Activated gamma-delta T cell treated with anti-CD3 and anti-CD28 coated beads, Interleukin-2, amount 50 U/mL, for 16 hours (primary cell): ENCODE measurements around the gene OSGIN1.
"Not testable (repeated sequence)": the region's sequence is repeated elsewhere in the genome, so short reads cannot be mapped to it uniquely, and the experiment has no call there.

Experiments used
- DNase-seq: peaks from one replicate; pipeline ENCODE4 v3.0.0-alpha.2; 2020; ENCODE audit warnings: low read depth

OSGIN1 gene

DNA sequence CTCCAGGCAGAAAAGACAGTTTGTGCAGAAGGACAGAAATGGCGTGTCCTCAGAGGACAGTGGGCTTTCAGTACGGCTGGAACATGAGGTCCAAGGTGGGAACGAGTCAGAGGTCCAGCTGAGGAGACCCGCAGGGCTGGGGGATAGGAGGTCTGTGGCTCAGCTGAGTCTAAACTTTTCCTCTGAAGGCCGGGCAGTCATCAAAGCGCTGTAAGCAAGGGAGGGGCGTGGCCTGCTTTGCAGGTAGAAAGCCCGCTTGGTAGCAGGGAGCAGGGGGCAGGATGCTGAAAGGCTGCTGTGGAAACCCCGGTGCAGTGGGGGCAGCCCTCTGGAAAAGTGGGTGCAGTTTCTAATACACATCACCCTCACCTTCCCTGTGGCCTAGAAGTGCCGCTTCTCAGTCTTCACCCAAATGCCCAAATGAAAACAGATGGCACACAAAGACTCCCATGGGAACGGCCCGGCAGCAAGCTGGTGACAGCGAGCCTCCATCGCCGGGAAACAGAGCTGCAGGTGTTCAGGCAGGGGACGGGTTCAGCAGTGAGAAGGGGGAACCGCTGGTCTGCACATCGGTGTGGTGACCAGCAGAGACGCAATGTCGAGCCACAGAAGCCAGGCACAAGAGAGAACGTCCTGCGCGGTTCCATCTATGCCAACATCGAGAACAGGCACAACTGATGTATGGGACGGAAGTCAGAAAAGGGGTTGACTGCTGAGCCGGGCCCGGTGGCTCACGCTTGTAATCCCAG is 12.2 kb upstream of the OSGIN1 start:
- no peak for DNase-seq

DNA sequence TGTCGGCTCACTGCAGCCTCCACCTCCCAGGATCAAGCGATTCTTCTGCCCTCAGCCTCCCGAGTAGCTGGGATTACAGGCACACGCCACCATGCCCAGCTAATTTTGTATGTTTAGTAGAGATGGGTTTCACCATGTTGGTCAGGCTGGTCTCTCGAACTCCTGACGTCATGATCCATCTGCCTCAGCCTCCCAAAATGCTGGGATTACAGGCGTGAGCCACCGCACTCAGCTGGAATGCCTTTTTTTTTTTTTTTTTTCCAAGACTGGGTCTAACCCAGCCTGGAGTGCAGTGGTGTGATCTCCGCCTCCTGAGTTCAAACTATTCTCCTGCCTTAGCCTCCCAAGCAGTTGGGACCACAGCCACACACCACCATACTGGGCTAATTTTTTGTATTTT is 11.5 kb upstream of the OSGIN1 start:
- DNase-seq = not testable (repeated sequence)

DNA sequence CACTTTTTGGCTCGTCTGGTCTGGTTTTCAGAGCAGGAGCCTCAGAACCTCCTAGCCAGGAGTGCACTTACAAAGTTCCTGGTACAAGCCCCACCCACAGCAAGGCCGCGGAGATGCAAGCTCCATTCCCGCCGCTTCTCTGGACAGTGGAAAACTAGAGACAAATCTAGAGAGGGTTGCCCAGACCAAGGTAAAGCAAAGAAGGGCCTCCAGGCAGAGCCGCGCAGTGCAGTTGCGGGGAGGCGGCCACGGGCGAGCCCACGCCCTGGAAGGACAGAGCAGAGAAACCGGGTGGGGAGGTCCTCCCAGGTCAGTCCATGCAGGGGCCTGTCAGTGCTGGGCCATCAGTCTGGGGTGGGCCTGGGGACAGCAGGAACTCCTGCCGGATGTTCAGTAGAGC is 11.0 kb upstream of the OSGIN1 start:
- no peak for DNase-seq

DNA sequence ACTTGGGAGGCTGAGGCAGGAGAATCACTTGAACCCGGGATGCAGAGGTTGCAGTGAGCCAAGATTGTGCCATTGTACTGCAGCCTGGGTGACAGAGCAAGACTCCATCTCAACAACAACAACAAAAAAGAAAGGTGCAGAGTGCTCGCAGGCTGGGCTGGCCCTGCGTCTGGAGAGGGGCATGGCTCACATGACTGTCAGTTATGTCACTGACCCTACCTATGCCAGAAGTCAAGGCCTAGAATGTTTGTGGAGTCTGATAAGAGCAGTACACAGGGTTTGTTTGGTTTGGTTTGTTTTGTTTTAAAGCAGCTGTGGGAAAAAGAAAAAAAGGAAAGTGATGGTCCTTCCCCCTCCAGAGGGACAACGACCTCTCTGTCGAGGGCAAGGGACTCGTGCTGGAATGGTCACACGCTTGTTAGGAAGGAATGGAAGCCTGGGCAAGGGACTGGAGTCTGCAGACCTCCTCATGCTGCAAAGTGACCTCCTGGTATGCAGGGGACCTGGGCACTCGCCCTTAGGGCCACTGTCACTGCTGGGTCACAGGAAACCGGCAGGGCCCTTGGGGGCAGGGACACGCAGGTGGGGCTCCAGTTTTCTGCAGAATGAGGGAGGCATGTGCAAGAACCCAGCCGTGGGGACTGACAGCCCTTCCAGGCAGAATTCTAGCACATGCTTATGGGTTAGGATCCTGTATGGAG is 10.1 kb upstream of the OSGIN1 start:
- no peak for DNase-seq

DNA sequence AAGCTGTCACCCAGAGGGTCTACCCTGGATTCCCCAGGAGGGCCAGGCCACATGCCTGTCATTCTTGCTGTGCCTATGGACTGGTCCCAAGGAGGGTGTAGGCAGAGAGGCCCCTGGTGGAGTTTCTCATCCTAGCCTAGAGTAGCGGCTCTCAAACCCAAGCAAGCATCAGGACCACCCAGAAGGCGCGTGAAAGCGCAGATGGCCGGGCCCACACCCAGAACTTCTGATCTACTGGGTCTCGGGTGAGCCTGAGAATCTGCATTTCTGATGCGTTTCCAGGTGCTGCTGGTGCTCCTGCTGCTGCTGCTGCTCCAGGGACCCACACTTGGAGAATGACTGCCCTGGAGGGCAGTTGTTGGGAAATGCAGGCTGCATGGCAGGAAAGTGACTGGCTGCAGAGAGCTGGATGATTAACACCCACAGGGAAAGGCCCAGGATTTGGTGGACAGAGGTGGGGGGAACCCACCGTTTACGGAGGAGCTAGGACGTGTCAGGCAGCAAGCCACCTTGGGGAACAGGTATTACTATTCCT is 9.5 kb upstream of the OSGIN1 start:
- no peak for DNase-seq

DNA sequence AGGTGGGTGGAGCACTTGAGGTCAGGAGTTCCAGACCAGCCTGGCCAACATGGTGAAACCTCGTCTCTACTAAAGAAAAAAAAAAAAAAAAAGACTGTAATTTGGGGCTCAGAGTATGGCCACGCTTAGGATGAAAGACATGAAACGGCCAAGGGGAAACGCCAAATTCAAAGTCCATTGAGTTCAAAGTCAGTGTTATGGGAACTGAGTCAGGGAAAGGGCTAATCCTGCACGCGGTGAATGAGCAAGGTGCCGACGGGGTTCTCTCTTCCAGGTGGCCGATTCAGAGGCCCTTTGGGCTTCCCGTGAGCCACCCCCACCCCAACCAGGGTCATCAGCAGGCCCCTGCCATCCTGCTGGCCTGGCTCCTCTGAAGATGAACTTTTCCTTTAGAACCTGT is 7.5 kb upstream of the OSGIN1 start:
- DNase-seq = no peak

DNA sequence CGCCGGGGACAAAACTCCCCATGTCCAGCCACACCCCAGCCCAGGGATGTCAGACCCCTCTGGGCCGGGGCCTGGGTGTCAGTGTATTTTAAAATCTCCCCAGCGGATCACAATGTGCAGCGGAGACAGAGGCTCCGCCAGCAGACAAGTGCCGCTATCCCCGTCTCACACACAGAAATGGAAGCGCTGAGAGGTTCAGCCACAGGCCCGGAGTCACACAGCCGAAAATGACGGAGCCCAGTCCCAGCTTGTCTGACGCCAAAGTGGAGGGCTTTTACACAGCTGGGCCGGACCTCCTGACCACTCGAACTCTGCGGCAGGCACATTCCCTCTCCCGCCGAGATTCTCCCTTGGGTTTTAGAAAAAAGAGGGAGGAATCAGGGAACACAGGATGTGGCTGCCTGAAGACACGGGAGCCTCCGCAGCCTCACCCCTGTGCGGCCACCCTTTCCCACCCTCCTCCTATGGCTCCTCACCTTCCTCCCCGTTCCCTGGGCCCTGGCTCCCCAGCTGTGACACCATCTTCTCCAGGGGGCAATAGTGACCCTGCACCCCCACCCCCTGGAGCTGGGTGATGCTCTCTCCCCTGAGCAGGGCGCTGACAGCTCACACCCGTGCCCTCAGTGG is 6.8 kb upstream of the OSGIN1 start:
- DNase-seq = no peak

DNA sequence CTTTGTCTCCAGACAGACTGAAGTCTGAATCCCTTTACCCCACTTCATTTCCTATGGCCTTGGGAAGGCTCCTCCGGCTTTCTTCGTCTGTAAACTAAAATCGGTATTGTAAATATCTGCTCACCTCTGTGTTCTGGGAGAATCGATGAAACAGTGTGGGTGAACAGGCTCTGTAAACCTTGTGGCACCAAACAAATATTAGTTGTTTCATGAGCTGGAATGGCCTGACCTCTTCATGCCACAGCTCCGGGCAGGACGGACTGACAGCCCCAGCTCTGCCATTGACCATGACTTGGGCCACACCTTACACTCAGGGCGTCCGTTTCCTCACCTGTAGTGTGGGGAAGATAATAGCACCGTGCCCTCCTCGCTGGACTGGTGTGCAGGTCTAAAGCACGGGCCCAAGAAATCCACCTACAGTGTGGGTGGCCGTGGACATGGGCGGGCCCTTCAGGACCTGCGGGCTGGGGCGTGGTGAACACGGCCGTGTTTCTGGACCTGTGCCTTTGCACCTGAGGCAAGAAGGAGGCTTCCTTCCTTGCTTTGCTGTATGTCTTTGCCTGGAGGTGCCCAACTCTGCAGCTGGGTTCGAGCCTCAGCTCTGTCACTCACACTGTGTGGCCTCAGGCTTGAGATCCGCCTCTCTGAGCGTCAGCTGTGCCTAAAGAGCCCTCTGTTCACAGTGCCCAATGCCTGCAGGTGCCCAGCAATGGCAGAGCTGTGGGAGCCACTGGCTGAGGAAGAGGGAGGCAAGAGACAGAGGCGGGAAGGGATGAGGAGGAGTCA is 6.1 kb upstream of the OSGIN1 start:
- no peak for DNase-seq

DNA sequence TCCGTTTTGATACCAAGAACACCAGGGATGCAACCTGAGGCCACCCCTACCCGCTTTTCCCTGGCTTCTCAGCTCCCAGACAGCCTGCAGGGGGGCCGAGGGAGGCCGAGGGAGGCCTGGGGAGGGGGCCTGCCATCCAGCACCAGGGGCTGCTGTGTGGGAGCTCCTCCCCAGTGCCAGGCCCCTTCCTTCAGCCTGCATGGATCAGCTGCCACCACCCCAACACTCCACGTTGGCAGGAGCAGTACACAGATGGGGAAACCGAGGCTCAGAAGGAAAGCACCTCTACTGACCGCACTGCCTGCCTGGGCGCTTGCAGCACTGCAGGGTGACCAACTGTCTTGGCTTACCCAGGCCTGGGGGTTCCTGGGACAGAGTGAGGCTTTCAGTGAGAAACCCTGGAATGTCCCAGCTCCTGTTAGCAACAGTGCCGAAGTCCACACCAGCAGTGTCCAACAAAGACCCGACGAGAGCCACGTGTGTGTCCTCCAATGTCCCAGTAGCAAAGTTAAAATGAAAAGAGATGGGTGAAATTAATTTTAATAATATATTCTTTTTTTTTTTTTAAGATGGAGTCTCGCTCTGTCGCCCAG is 5.3 kb upstream of the OSGIN1 start:
- DNase-seq = no peak

DNA sequence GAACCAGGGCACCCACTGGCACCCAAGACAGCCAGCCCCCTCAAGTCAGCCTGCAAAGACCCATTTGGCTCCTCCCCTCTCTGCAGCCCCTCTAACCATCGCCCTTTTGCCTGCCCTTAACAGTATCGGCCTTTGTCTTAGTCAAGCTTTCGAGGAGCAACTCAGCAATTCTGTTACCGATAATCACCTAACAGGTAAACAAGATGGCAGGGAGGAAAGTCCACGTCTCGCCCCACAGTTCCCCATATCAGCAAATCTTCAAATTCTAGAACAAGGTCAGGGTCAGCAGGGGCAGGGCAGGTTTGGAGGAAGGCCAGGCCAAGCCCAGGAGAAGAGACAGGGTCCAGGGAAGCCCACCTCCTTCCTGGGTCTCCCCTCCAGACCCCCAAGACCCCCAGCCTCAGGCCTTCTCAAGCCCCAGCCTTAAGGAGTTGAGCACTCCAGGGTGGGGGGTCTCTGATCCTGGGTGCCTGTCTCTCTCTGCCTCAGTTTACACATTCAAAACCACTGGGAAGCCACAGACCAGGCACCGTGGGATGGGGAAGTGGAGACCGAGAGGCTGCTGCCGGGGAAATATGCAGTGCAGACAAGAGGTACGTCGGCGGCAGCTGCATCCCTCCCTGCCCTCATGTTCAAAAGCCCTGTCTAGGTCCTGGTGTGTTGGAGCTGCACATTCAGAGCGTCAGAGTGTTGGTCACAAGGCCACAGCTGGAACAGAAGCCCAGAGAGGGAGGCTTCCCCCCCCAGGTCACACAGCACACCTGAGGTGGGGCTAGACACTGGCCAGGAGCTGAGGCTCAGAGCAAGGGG is 3.9 kb upstream of the OSGIN1 start:
- DNase-seq = no peak

DNA sequence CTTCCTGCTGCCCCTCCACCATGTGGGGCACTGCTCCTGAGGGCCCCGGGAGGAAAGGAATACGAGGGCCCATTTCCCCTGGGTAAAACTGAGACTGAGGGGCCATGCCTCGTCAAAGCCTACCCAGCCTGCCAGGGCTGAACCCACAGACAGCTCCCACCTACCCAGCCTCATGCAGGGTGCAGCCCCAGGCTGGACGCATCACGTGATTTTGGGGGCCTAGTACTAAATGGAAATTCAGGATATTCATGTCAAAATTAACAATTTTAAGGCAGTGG is 3.4 kb upstream of the OSGIN1 start:
- DNase-seq = no peak

DNA sequence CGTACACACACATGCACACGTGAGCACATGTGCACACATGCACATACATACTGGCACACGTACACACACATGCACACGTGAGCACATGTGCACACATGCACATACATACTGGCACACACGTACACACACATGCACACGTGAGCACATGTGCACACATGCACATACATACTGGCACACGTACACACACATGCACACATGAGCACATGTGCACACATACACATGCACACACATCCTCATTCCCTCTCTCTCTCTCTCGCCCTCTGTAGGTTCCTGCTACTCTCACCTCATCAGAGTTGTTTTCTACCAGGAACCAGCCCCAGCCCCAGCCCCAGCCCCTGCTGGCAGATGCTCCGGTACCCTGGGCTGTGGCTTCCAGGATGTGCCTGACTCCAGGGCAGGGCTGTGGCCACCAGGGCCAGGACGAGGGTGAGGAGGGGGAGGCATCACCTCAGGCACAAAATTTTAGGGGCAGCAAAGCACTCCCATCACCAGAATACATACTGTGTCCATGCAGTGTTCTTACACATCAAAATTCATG is 2.1 kb upstream of the OSGIN1 start:
- not testable (repeated sequence) for DNase-seq

DNA sequence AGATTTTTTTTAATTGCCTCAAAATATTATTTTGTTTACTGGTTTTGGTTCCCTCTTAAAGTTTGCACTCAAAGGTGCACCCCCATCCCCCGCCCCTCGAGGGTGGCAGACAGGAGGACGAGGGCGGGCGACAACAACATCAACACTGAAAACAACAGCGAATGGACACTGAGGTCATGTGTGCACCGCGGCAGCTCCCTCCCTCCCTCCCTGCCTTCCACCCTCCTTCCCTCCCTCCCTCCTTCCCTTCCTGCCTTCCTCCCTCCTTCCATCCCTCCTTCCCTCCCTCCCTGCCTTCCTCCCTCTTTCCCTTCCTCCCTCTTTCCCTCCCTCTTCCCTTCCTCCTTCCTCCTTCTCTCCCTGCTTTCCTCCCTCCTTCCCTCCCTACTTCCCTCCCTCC is 1.5 kb upstream of the OSGIN1 start:
- DNase-seq = no peak

DNA sequence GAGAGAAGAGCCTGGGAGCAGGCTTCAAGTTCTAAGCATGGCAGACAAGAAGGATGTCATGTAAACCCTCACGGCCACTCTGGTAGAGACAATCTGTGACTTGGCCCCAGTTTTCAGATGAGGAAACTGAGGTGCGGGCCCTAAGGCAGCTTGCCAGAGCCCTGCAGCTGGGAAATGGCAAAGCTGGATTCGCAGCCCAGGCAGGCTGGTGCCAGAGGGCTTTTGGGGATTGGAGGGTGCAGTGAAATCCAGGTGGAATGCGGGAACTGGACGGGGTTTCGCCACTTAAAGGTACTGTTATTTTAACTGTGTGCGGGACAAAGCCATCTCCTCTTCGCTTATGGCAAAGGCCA is 477 bp upstream of the OSGIN1 start:
- DNase-seq = no peak

DNA sequence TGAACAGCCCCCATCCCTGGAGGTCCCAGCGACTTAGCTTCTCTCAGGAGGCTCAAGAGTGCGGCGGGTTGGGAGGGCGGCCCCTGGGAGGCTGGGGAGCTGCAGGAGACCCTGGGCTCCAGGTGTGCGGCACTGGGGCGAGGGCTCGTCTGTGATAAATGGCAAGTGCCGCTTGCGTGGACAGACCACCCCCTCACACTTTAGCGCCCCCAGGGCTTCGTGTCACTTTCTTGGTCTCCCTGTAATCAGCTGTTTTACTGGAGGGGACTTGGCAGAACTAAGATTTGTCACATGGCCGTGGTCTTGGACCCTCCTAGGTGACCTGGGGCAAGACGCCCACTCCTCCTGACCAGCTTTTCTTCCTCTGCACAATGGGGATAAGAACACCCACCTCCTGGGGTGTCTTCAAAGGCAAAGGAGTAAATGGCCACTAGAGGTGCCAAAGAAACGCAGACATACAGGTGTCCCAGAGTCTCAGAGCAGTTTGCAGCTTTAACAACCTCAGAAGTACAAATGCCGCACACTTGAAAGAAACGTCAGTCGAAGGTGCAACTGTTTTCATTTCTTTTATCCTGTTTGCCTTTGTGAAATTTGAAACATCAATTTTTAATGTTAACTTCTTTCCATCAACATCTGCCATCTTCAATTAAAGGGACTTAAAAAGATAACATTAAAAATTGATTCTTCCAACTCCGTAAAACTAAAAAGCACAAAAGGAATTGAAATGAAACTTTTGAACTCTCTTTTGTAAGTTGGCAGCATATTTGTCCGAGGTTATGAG is 946 bp downstream of the OSGIN1 start:
- DNase-seq = no peak

DNA sequence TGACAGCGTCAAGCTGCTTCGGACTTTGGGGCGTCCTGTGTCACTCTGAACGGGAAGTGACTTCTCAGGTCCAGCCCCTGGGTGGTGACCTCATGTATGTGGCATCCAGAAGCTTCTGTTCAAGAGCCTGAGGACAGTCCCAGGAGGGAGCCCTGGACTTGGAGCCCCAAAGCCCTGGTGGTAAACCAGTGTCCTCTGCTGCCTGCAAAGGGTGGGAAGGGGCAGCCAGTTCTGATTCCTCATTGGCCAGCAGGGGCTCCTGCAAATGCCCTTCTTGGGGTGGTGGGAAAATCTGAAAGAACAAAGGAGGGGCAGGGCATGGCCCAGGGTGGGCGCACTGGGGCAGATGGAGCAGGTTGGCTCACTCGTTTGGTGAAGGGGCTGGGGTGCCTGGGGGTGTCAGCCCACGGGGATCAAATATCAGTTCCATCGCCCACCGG is 1.6 kb downstream of the OSGIN1 start:
- no peak for DNase-seq

DNA sequence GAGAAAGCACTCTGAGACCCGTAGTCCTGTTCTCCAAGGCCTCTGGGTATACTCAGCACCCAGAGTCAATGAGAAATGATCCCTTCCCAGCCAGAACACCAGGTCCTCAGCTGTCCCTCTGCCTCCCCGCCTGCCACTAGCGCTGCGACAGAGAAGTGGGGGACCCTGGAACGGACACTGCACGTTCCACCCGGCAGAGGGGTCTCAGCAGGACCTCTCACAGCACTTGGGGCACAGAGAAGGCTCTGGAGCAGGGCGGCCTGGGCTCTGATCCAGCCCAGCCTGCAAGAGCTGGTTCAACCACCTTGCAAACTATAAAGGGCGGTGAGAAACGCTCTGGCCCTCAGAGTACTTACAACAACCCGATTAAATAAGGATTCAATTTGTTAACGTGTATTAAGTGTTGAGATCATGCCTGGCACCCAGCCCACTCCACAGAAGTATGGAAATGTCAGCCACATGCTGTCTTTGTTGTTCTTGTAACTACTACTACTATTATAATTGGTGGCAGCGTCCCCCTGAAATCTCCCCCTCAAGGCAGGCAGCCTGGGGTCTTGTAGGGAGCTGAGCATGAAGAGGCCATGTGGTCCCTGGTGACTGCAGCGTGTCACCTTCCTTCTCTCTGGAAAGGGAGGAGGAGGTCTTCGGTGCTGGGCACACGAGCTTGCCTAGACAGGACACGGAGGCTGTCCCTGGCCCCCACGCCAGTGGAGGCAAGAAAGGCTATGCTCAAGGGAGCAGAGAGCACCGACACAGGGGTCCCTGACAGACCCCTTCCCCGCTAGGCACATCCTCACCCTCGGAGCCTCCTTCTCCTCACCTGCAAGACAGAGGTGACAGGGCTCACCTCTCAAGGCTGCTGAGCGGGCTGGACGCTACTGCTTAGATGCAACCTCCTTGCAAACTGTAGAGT is 2.4 kb downstream of the OSGIN1 start:
- DNase-seq = no peak

DNA sequence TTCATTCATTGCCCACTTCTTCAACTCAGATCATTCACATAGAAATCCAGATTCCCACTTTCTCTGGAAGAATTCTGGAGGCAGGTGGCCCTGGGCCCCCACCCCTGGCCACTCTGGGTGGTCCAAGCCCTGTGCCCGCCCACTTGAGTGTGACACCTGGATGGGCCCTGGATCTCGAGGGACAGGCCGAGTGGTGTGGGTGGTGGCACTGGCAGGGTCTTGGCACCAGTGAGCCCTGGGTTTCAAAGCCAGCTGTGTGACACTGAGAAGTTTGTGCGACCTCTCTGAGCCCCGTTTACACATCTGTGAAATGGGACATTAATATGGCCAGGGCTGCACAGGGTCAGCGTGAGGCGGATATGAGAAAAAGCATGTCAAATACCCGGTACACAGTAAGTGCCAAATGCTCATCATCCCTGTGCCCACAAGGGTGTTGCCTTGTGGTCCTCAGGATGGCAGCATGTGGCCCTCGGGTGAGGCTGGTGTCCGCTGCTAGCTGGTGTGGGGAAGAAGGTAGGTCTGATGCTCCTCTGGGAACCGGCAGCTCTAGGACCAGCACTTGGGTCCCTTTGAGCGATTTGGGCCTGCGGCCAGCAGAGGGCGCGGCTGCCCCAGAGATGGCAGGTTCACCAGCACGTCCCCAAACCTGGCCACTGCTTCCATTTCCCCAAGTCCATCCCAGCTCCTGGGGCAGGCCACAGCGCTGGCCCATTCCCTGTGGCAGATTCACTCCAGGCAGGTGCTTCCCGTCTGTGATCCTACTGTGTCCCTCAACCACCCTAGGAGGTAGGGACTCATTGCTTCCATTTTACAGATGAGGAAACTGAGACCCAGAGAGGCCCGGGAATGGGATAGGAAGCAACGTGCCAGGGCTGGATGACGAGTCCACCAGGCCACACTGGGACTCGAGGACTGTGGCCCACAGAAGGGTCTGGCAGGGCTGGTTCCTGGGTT is 3.6 kb downstream of the OSGIN1 start:
- DNase-seq = peak; percentile 53
